Measurements from ENCODE around the gene GNG3. TPM values are rescaled to one million over a fixed set of nuclear protein-coding genes. Genes with fewer than 3 reads are reported as not detected.

The GNG3 gene
- total and polyA plus RNA-seq, 8 donors, result 0.42 to 1.9 (median 1.5) TPM; not detected in 1

DNA sequence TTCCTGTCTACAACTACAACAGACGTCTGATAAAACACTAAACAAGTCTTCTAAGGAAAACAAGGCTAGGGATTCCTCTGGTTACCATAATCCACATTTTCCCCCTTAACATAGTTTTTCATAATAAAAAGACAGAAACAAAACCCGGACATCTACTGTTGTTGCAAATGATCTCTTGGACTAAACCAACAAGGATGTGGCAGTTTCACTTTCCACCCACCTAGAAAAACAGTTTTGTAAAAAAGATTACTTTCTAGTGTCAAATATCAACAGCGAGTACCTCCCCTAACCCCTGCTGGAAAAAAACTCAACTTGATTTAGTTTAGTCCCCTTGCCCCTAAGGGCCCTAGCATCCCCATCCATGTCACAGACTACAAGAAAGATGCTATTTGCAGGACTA, 5.4 kb downstream of the GNG3 start:
- Histone ChIP-seq H3K27ac (peak overlapping the region; percentile 23 to 49), H3K9me3 (no peaks in the 10 kb centered on the region), H3K4me1 (peaks cover 17 to 38% of the 10 kb centered on the region in 2 donors), H3K27me3 (no peaks in the 10 kb centered on the region), H3K4me3 (no peak overlapping the region), H3K36me3 (peaks cover 0 to 77% of the 10 kb centered on the region in 2 donors)
- ATAC-seq (no peak), DNase-seq (no peak)
- TF ChIP-seq, protein P1, sequence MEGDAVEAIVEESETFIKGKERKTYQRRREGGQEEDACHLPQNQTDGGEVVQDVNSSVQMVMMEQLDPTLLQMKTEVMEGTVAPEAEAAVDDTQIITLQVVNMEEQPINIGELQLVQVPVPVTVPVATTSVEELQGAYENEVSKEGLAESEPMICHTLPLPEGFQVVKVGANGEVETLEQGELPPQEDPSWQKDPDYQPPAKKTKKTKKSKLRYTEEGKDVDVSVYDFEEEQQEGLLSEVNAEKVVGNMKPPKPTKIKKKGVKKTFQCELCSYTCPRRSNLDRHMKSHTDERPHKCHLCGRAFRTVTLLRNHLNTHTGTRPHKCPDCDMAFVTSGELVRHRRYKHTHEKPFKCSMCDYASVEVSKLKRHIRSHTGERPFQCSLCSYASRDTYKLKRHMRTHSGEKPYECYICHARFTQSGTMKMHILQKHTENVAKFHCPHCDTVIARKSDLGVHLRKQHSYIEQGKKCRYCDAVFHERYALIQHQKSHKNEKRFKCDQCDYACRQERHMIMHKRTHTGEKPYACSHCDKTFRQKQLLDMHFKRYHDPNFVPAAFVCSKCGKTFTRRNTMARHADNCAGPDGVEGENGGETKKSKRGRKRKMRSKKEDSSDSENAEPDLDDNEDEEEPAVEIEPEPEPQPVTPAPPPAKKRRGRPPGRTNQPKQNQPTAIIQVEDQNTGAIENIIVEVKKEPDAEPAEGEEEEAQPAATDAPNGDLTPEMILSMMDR (IDR thresholded peaks at IDR 0.05), result no peak
- intact Hi-C loops (cut with DNase I), result no loop called here

- intact Hi-C loops (cut with DNase I), result no loop called here
- Histone ChIP-seq H3K27me3 (no peaks in the 10 kb centered on the region), H3K9me3 (no peaks in the 10 kb centered on the region), H3K36me3 (peaks cover 0 to 82% of the 10 kb centered on the region in 2 donors), H3K27ac (peak overlapping the region; percentile 39 to 49), H3K4me1 (peaks cover 17 to 34% of the 10 kb centered on the region in 2 donors), H3K4me3 (no peak overlapping the region)
- peak; percentile 49 for ATAC-seq
- TF ChIP-seq, protein P1 (IDR thresholded peaks at IDR 0.05), result no peak
- DNase-seq, result peak in 1 of 4 donors; percentile 70
Observed at GRCh38 chr11:62713343-62713742, 5.9 kb downstream of the GNG3 start.

DNA sequence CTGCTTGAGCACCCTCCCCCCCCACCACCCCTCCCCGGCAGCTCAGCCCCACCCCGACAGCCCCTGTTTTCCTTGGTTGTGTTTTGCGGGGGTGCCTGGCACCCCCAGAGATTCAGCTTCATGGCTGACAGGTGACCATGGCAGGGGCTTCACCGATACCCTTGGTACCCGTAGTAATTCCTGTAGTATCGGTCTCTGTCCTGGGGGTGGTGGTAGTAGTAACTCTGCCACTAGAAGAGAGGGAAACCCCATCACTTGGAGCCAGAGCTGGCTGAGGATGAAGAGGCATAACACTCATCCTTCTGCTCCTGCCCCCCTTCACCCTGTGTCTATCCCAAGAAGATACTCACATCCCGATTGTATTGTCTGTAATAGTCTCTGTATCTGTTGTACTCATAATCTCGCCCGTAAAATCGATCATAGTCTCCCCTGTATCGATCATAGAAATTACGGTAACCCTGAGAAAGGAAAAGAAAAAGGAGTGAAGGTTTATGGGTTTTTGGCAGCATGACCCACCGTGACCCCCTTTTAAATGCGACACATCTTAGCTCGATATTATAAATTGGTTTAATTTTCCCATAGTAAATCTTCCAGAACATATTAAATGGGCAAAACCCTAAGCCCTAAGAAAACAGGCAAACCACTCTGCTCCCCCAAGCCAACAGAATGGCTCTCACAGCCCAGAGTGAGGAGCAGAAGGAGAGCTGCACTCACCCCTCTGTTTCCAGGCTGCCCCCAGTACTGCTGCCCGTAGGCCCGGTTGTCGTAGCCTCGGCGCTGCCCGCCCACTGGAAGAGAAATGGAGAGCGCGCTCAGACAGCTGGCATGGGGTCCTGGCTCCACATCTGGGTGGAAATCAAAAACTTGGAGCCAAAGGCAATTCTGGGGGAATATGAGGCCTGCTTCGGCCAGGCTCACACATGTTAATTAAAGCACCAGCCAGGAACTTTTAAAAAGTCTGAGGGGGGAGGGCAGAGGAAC, 8.0 kb downstream of the GNG3 start:
- TF ChIP-seq, protein P1 (IDR thresholded peaks at IDR 0.05), result no peak
- no peak for ATAC-seq
- no peak overlapping the region for H3K27ac ChIP-seq
- peaks cover 5 to 16% of the 10 kb centered on the region in 2 donors for H3K4me1 ChIP-seq
- intact Hi-C loops (cut with DNase I), result no loop called here
- H3K27me3 ChIP-seq, result no peaks in the 10 kb centered on the region
- H3K36me3 ChIP-seq, result peaks cover 4 to 99% of the 10 kb centered on the region in 2 donors
- no peaks in the 10 kb centered on the region for H3K9me3 ChIP-seq
- H3K4me3 ChIP-seq, result no peak overlapping the region
- no peak for DNase-seq

DNA sequence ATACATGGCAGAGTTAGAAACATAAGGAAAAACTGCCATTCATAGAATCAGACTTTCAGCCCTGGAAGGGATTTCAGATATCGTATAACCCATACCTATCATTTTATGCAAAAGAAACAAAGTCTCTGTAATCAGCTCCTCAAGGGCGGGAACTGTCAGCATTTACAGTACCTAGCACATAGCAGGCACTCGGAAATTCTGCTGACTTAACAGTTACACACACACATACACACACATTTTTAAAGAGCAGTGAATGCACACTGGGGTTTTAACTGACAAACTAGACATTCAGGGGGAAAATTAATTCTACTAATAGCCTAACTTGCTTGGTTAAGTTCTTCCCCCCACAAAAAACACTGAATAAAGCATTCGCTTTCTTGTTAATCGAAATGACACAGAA, 8.7 kb downstream of the GNG3 start:
- Histone ChIP-seq H3K36me3 (peaks cover 9 to 99% of the 10 kb centered on the region in 2 donors), H3K4me1 (peaks cover 4 to 13% of the 10 kb centered on the region in 2 donors), H3K27me3 (no peaks in the 10 kb centered on the region), H3K27ac (no peak overlapping the region), H3K9me3 (no peaks in the 10 kb centered on the region), H3K4me3 (no peak overlapping the region)
- ATAC-seq, result no peak
- TF ChIP-seq, protein P1 (IDR thresholded peaks at IDR 0.05), result no peak
- intact Hi-C loops (cut with DNase I), result no loop called here
- no peak for DNase-seq

- no peak for ATAC-seq
- no peaks in the 10 kb centered on the region for H3K27me3 ChIP-seq
- intact Hi-C loops (cut with DNase I), result no loop called here
- no peak overlapping the region for H3K4me3 ChIP-seq
- TF ChIP-seq, protein P1 (IDR thresholded peaks at IDR 0.05), result no peak
- no peaks in the 10 kb centered on the region for H3K9me3 ChIP-seq
- H3K4me1 ChIP-seq, result peaks cover 4 to 13% of the 10 kb centered on the region in 2 donors
- no peak for DNase-seq
- H3K27ac ChIP-seq, result no peak overlapping the region
- H3K36me3 ChIP-seq, result peaks cover 11 to 99% of the 10 kb centered on the region in 2 donors
Observed at GRCh38 chr11:62716816-62717215, 9.3 kb downstream of the GNG3 start.
